ENCODE measurements around the gene RAD18.
A peak's percentile ranks its signal among the peaks of the same experiment; 100 is the strongest.

RAD18 gene

DNA sequence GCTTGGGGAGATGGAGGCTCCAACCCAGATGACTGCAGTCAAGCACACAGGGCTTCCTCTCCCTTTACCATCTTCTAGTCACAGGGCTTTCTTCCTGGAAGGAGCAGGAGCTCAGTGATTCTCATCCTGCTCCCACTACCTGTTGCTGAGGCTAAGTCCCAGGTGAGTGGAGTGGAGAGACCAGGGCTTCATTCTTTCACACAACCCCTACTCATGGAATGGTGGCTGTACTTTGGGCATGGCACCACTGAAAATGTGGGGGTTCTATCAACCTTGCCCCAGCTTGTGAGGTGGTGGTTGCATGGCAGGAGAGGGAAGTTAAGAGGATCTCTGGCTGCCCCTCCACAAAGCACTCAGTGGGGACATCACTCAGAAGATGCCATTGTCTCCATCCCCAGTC lies 36.8 kb upstream of the RAD18 start:
- Histone ChIP-seq H3K27ac (ENCODE audit: extremely low read depth, low read depth, low read length) (no peak overlapping the region), H3K4me3 (ENCODE audit: low read depth, low read length) (no peak overlapping the region), H3K36me3 (ENCODE audit: control insufficient read depth in 2 of 2, insufficient read depth in 1 of 2, low read length in 2 of 2) (no peaks in the 10 kb centered on the region), H3K9me3 (ENCODE audit: control insufficient read depth, insufficient read depth, low read depth, low read length) (no peaks in the 10 kb centered on the region), H3K4me1 (ENCODE audit: control insufficient read depth, insufficient read depth, low read length) (no peaks in the 10 kb centered on the region)
- TF ChIP-seq ZNF211 (tag by site-specific recombination; IDR thresholded peaks at IDR 0.05; ENCODE audit: low read depth): no peak
- peak; percentile 74 for TF ChIP-seq SCRT2 (tag by site-specific recombination; IDR thresholded peaks at IDR 0.05)
- POLR2A ChIA-PET: no interaction called here
- CTCF ChIA-PET: interaction anchor here (0.7 to 1.5 kb wide), 2 partner anchors 12 to 192 kb away, joined by 6 to 7 read pairs; no protein-coding TSS in a partner anchor

DNA sequence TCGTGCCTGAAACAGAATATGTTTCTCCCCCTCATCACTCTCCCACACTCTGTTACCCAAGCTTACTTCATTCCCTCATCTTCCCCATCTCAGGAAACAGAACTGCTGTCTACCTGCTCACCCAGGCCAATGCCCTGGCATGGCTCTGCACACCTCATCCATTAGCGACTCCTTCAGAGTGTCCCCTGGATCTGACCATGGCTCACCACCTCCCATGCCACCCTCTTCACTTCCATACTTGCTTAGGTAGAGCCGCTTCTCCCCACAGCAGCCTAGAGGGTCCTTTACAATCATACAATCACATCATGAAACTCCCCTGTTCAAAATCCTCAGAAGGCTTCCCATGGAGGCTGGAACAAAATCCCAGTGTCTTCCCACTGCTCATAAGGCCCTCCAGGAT lies 33.9 kb upstream of the RAD18 start:
- ChIA-PET POLR2A (no interaction called here), CTCF (interaction anchor here (0.7 kb wide), 3 partner anchors 10 to 316 kb away, joined by 4 to 5 read pairs (median 4); no protein-coding TSS in a partner anchor)
- no peaks in the 10 kb centered on the region for H3K36me3 ChIP-seq (ENCODE audit: control insufficient read depth in 2 of 2, insufficient read depth in 1 of 2, low read length in 2 of 2)
- H3K9me3 ChIP-seq (ENCODE audit: control insufficient read depth, insufficient read depth, low read depth, low read length): no peaks in the 10 kb centered on the region
- H3K27ac ChIP-seq (ENCODE audit: extremely low read depth, low read depth, low read length): no peak overlapping the region
- H3K4me1 ChIP-seq (ENCODE audit: control insufficient read depth, insufficient read depth, low read length): no peaks in the 10 kb centered on the region
- H3K4me3 ChIP-seq (ENCODE audit: low read depth, low read length): no peak overlapping the region
- TF ChIP-seq, protein P1, sequence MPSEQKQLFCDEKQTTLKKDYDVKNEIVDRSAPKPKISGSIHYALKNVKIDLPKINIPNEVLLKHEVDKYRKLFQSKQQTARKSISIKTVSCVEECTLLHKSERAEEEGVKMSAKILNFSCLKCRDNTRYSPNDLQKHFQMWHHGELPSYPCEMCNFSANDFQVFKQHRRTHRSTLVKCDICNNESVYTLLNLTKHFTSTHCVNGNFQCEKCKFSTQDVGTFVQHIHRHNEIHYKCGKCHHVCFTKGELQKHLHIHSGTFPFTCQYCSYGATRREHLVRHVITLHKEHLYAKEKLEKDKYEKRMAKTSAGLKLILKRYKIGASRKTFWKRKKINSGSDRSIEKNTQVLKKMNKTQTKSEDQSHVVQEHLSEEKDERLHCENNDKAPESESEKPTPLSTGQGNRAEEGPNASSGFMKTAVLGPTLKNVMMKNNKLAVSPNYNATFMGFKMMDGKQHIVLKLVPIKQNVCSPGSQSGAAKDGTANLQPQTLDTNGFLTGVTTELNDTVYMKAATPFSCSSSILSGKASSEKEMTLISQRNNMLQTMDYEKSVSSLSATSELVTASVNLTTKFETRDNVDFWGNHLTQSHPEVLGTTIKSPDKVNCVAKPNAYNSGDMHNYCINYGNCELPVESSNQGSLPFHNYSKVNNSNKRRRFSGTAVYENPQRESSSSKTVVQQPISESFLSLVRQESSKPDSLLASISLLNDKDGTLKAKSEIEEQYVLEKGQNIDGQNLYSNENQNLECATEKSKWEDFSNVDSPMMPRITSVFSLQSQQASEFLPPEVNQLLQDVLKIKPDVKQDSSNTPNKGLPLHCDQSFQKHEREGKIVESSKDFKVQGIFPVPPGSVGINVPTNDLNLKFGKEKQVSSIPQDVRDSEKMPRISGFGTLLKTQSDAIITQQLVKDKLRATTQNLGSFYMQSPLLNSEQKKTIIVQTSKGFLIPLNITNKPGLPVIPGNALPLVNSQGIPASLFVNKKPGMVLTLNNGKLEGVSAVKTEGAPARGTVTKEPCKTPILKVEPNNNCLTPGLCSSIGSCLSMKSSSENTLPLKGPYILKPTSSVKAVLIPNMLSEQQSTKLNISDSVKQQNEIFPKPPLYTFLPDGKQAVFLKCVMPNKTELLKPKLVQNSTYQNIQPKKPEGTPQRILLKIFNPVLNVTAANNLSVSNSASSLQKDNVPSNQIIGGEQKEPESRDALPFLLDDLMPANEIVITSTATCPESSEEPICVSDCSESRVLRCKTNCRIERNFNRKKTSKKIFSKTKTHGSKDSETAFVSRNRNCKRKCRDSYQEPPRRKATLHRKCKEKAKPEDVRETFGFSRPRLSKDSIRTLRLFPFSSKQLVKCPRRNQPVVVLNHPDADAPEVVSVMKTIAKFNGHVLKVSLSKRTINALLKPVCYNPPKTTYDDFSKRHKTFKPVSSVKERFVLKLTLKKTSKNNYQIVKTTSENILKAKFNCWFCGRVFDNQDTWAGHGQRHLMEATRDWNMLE (tag by site-specific recombination; conservative IDR thresholded peaks at IDR 0.05; ENCODE audit: low read depth): no peak
- TF ChIP-seq REPIN1 (tag by site-specific recombination; IDR thresholded peaks at IDR 0.05; ENCODE audit: low read depth) (no peak), RBAK (tag by site-specific recombination; IDR thresholded peaks at IDR 0.05) (no peak), ZNF521 (tag by site-specific recombination; IDR thresholded peaks at IDR 0.05) (no peak), ZNF214 (tag by site-specific recombination; IDR thresholded peaks at IDR 0.05; ENCODE audit: borderline replicate concordance) (no peak), GFI1B (tag by site-specific recombination; IDR thresholded peaks at IDR 0.05) (no peak), ZNF391 (tag by site-specific recombination; IDR thresholded peaks at IDR 0.05; ENCODE audit: borderline replicate concordance, low read depth) (no peak), ZNF202 (tag by site-specific recombination; IDR thresholded peaks at IDR 0.05; ENCODE audit: borderline replicate concordance) (no peak), ZNF354C (tag by site-specific recombination; IDR thresholded peaks at IDR 0.05; ENCODE audit: borderline replicate concordance, low read depth) (no peak), ZNF658 (tag by site-specific recombination; IDR thresholded peaks at IDR 0.05) (no peak), ZNF610 (tag by site-specific recombination; IDR thresholded peaks at IDR 0.05; ENCODE audit: borderline replicate concordance) (no peak)
- TF ChIP-seq, protein P2, sequence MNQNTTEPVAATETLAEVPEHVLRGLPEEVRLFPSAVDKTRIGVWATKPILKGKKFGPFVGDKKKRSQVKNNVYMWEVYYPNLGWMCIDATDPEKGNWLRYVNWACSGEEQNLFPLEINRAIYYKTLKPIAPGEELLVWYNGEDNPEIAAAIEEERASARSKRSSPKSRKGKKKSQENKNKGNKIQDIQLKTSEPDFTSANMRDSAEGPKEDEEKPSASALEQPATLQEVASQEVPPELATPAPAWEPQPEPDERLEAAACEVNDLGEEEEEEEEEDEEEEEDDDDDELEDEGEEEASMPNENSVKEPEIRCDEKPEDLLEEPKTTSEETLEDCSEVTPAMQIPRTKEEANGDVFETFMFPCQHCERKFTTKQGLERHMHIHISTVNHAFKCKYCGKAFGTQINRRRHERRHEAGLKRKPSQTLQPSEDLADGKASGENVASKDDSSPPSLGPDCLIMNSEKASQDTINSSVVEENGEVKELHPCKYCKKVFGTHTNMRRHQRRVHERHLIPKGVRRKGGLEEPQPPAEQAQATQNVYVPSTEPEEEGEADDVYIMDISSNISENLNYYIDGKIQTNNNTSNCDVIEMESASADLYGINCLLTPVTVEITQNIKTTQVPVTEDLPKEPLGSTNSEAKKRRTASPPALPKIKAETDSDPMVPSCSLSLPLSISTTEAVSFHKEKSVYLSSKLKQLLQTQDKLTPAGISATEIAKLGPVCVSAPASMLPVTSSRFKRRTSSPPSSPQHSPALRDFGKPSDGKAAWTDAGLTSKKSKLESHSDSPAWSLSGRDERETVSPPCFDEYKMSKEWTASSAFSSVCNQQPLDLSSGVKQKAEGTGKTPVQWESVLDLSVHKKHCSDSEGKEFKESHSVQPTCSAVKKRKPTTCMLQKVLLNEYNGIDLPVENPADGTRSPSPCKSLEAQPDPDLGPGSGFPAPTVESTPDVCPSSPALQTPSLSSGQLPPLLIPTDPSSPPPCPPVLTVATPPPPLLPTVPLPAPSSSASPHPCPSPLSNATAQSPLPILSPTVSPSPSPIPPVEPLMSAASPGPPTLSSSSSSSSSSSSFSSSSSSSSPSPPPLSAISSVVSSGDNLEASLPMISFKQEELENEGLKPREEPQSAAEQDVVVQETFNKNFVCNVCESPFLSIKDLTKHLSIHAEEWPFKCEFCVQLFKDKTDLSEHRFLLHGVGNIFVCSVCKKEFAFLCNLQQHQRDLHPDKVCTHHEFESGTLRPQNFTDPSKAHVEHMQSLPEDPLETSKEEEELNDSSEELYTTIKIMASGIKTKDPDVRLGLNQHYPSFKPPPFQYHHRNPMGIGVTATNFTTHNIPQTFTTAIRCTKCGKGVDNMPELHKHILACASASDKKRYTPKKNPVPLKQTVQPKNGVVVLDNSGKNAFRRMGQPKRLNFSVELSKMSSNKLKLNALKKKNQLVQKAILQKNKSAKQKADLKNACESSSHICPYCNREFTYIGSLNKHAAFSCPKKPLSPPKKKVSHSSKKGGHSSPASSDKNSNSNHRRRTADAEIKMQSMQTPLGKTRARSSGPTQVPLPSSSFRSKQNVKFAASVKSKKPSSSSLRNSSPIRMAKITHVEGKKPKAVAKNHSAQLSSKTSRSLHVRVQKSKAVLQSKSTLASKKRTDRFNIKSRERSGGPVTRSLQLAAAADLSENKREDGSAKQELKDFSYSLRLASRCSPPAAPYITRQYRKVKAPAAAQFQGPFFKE (tag by site-specific recombination; IDR thresholded peaks at IDR 0.05; ENCODE audit: borderline replicate concordance): no peak
- TF ChIP-seq, protein P3, sequence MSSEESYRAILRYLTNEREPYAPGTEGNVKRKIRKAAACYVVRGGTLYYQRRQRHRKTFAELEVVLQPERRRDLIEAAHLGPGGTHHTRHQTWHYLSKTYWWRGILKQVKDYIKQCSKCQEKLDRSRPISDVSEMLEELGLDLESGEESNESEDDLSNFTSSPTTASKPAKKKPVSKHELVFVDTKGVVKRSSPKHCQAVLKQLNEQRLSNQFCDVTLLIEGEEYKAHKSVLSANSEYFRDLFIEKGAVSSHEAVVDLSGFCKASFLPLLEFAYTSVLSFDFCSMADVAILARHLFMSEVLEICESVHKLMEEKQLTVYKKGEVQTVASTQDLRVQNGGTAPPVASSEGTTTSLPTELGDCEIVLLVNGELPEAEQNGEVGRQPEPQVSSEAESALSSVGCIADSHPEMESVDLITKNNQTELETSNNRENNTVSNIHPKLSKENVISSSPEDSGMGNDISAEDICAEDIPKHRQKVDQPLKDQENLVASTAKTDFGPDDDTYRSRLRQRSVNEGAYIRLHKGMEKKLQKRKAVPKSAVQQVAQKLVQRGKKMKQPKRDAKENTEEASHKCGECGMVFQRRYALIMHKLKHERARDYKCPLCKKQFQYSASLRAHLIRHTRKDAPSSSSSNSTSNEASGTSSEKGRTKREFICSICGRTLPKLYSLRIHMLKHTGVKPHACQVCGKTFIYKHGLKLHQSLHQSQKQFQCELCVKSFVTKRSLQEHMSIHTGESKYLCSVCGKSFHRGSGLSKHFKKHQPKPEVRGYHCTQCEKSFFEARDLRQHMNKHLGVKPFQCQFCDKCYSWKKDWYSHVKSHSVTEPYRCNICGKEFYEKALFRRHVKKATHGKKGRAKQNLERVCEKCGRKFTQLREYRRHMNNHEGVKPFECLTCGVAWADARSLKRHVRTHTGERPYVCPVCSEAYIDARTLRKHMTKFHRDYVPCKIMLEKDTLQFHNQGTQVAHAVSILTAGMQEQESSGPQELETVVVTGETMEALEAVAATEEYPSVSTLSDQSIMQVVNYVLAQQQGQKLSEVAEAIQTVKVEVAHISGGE (tag by site-specific recombination; conservative IDR thresholded peaks at IDR 0.05; ENCODE audit: low read depth): no peak
- TF ChIP-seq, protein P4, sequence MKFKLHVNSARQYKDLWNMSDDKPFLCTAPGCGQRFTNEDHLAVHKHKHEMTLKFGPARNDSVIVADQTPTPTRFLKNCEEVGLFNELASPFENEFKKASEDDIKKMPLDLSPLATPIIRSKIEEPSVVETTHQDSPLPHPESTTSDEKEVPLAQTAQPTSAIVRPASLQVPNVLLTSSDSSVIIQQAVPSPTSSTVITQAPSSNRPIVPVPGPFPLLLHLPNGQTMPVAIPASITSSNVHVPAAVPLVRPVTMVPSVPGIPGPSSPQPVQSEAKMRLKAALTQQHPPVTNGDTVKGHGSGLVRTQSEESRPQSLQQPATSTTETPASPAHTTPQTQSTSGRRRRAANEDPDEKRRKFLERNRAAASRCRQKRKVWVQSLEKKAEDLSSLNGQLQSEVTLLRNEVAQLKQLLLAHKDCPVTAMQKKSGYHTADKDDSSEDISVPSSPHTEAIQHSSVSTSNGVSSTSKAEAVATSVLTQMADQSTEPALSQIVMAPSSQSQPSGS (tag by site-specific recombination; IDR thresholded peaks at IDR 0.05; ENCODE audit: low read depth): no peak
- TF ChIP-seq, protein P5, sequence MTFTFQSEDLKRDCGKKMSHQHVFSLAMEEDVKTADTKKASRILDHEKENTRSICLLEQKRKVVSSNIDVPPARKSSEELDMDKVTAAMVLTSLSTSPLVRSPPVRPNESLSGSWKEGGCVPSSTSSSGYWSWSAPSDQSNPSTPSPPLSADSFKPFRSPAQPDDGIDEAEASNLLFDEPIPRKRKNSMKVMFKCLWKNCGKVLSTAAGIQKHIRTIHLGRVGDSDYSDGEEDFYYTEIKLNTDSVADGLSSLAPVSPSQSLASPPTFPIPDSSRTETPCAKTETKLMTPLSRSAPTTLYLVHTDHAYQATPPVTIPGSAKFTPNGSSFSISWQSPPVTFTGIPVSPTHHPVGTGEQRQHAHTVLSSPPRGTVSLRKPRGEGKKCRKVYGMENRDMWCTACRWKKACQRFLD (tag by site-specific recombination; IDR thresholded peaks at IDR 0.05): no peak
